OCI-LY3 (cell line): Measurements from ENCODE around the gene VWA7.
"Not testable (repeated sequence)": the region's sequence is repeated elsewhere in the genome, so short reads cannot be mapped to it uniquely, and the experiment has no call there.

Experiments used
- CTCF ChIP-seq: fragments of 200-600, 300-600 bp; sonication (generic); IDR thresholded peaks from 2 replicates; pipeline ENCODE4 v1.5.1; 2014; ENCODE audit warnings: antibody characterized with exemption, low read length, low read depth
- EZH2phosphoT487 ChIP-seq: fragments of 200-600 bp; shearing (Covaris generic); IDR thresholded peaks from 2 replicates; pipeline ENCODE4 v1.6.1; 2018; ENCODE audit warnings: antibody characterized with exemption, mixed run types, low read depth

GRCh38 chr6:31820399-31820798 lies 43.3 kb upstream of the VWA7 start:
- not testable (repeated sequence) for TF ChIP-seq CTCF, EZH2phosphoT487
